GM23338 (cell line): Measurements from ENCODE around the gene SLC30A1. TPM values are rescaled to one million over a fixed set of nuclear protein-coding genes. Genes with fewer than 3 reads are reported as not detected.
A peak's percentile ranks its signal among the peaks of the same experiment; 100 is the strongest.

ENCODE experiments used
- ATAC-seq: fragments of 200-7000 bp; cut with Tn5 transposase; 3 replicates; pipeline ENCODE4 v1.9.1; 2020
- DNase-seq: peaks from one replicate; pipeline ENCODE4 v3.0.0-alpha.2; 2015; ENCODE audit warnings: low spot score
- H2AFZ ChIP-seq: fragments of 200-600 bp; sonication (generic); 2 replicates; pipeline ENCODE4 v1.8.0; 2016; ENCODE audit warnings: antibody characterized with exemption, mild to moderate bottlenecking, moderate library complexity
- H3F3A ChIP-seq: fragments of 200-600 bp; sonication (generic); replicated peaks from 2 replicates; pipeline ENCODE4 v1.8.0; 2017; ENCODE audit warnings: antibody characterized with exemption, mixed run types, low read depth
- H3K27ac ChIP-seq: fragments of 200-600 bp; sonication (generic); 2 replicates; pipeline ENCODE4 v1.6.1; 2016; ENCODE audit warnings: low read depth
- H3K27me3 ChIP-seq: fragments of 200-600 bp; sonication (generic); 2 replicates; pipeline ENCODE4 v1.8.0; 2016; ENCODE audit warnings: mild to moderate bottlenecking, mixed run types, moderate library complexity; ENCODE audit not compliant: insufficient read depth
- H3K36me3 ChIP-seq: fragments of 200-600 bp; sonication (generic); 2 replicates; pipeline ENCODE4 v1.8.0; 2016; ENCODE audit warnings: mild to moderate bottlenecking; ENCODE audit not compliant: insufficient read depth
- H3K4me1 ChIP-seq: fragments of 200-600 bp; sonication (generic); 2 replicates; pipeline ENCODE4 v1.8.0; 2016; ENCODE audit warnings: mild to moderate bottlenecking, moderate library complexity; ENCODE audit not compliant: insufficient read depth
- H3K4me2 ChIP-seq: fragments of 200-600 bp; sonication (generic); 2 replicates; pipeline ENCODE4 v1.7.1; 2017; ENCODE audit warnings: mixed run types
- H3K4me3 ChIP-seq: fragments of 200-600 bp; sonication (generic); 2 replicates; pipeline ENCODE4 v1.6.1; 2016; ENCODE audit warnings: mixed run types
- H3K79me2 ChIP-seq: fragments of 200-600 bp; sonication (generic); replicated peaks from 2 replicates; pipeline ENCODE4 v1.8.0; 2017; ENCODE audit warnings: mild to moderate bottlenecking; ENCODE audit not compliant: insufficient read depth
- H3K9me2 ChIP-seq: fragments of 200-600 bp; sonication (generic); 2 replicates; pipeline ENCODE4 v1.8.0; 2017; ENCODE audit not compliant: insufficient read depth
- H4K20me1 ChIP-seq: fragments of 200-600 bp; sonication (generic); replicated peaks from 2 replicates; pipeline ENCODE4 v1.8.0; 2017; ENCODE audit warnings: mild to moderate bottlenecking; ENCODE audit not compliant: insufficient read depth
- H3K27ac Mint-ChIP-seq: 2 replicates; pipeline ENCODE4 v1.8.0; 2020; ENCODE audit warnings: inconsistent platforms, mild to moderate bottlenecking, moderate library complexity, mixed read lengths
- H3K27me3 Mint-ChIP-seq: 3 replicates; pipeline ENCODE4 v1.8.0; 2022; ENCODE audit warnings: low read depth, mild to moderate bottlenecking, moderate library complexity, mixed read lengths, inconsistent platforms; ENCODE audit not compliant: insufficient read depth, poor library complexity
- H3K36me3 Mint-ChIP-seq: 3 replicates; pipeline ENCODE4 v1.8.0; 2021; ENCODE audit warnings: low read depth, mild to moderate bottlenecking, inconsistent platforms, moderate library complexity, mixed read lengths
- H3K4me1 Mint-ChIP-seq: 3 replicates; pipeline ENCODE4 v1.8.0; 2020; ENCODE audit warnings: mild to moderate bottlenecking, inconsistent platforms, mixed read lengths
- H3K4me3 Mint-ChIP-seq: 3 replicates; pipeline ENCODE4 v1.8.0; 2021; ENCODE audit warnings: moderate library complexity, mild to moderate bottlenecking, inconsistent platforms, mixed read lengths
- H3K9me3 Mint-ChIP-seq: 3 replicates; pipeline ENCODE4 v1.8.0; 2020; ENCODE audit warnings: moderate library complexity, mild to moderate bottlenecking, inconsistent platforms, mixed read lengths
- CREB1 ChIP-seq: fragments of 250-450 bp; sonication (Bioruptor Pico); IDR thresholded peaks from 2 replicates; pipeline ENCODE4 v1.5.0; 2020; ENCODE audit warnings: low read depth, mild to moderate bottlenecking, moderate library complexity
- CTCF ChIP-seq, 2 experiments: fragments of 200-600 bp in 1 of 2; sonication (generic) in 1 of 2; conservative IDR thresholded peaks; 2 replicates each; pipeline versions ENCODE4 v1.5.1 to v1.6.1; 2016 to 2017; ENCODE audit warnings: antibody characterized with exemption in 2 of 2, low read depth in 2 of 2, mild to moderate bottlenecking in 2 of 2, moderate library complexity in 1 of 2
- ETS1 ChIP-seq: IDR thresholded peaks from 2 replicates; pipeline ENCODE4 v1.6.1; 2016; ENCODE audit warnings: antibody characterized with exemption
- EZH2 ChIP-seq: fragments of 200-600 bp; sonication (generic); IDR thresholded peaks from one replicate; pipeline ENCODE4 v1.8.0; 2017; ENCODE audit warnings: antibody characterized with exemption, mild to moderate bottlenecking, low read depth; ENCODE audit not compliant: unreplicated experiment
- EZH2phosphoT487 ChIP-seq: fragments of 200-600 bp; sonication (generic); IDR thresholded peaks from one replicate; pipeline ENCODE4 v1.8.1; 2018; ENCODE audit warnings: antibody characterized with exemption; ENCODE audit not compliant: unreplicated experiment
- JUNB ChIP-seq: IDR thresholded peaks from one replicate; pipeline ENCODE4 v1.6.1; 2016; ENCODE audit warnings: antibody characterized with exemption; ENCODE audit not compliant: unreplicated experiment
- NANOG ChIP-seq: IDR thresholded peaks from 2 replicates; pipeline ENCODE4 v1.6.1; 2016; ENCODE audit warnings: antibody characterized with exemption, borderline replicate concordance
- POLR2AphosphoS5 ChIP-seq: IDR thresholded peaks from 2 replicates; pipeline ENCODE4 v1.6.1; 2016; ENCODE audit warnings: antibody characterized with exemption, low read depth
- REST ChIP-seq: IDR thresholded peaks from one replicate; pipeline ENCODE4 v1.6.1; 2018; ENCODE audit warnings: antibody characterized with exemption; ENCODE audit not compliant: unreplicated experiment
- STAT1 ChIP-seq: IDR thresholded peaks from one replicate; pipeline ENCODE4 v1.6.1; 2016; ENCODE audit warnings: antibody characterized with exemption; ENCODE audit not compliant: unreplicated experiment
- ZNF114 ChIP-seq: fragments of 250-450 bp; sonication (Bioruptor Pico); IDR thresholded peaks from 2 replicates; pipeline ENCODE4 v1.5.0; 2020; ENCODE audit warnings: mild to moderate bottlenecking, moderate library complexity
- ZNF331 ChIP-seq: fragments of 250-450 bp; sonication (Bioruptor Pico); IDR thresholded peaks from 2 replicates; pipeline ENCODE4 v1.5.0; 2020; ENCODE audit warnings: low read depth, mild to moderate bottlenecking, moderate library complexity
- ZNF462 ChIP-seq: fragments of 250-450 bp; sonication (Bioruptor Pico); IDR thresholded peaks from 2 replicates; pipeline ENCODE4 v1.5.0; 2020; ENCODE audit warnings: mild to moderate bottlenecking, moderate library complexity
- polyA plus RNA-seq: library from polyadenylated mRNA; unstranded; fragments of >200 nt; fragmentation: Nextera tagmentation; extraction: Ambion mirVana; gene quantifications from 2 replicates; pipeline ENCODE4 v1.2.1, GENCODE V29; 2016
- total RNA-seq: library from RNA; depleted of rRNA; stranded (reverse); fragments of >200 nt; shearing (Covaris generic); gene quantifications from 2 replicates; pipeline ENCODE4 v1.2.3, GENCODE V29; 2014

SLC30A1 gene
- total and polyA plus RNA-seq, 2 experiments from 2014 or later = 3.3 to 17.7 TPM

- no peaks in the 10 kb centered on the region for H3K9me3 Mint-ChIP-seq
- H3F3A ChIP-seq = no peaks in the 10 kb centered on the region
- H3K79me2 ChIP-seq = no peaks in the 10 kb centered on the region
- H3K4me3 Mint-ChIP-seq = no peak overlapping the region
- ATAC-seq (no peak), DNase-seq (no peak)
- H3K27me3 Mint-ChIP-seq = no peaks in the 10 kb centered on the region
- no peak overlapping the region for H3K4me3 ChIP-seq
- H3K27ac ChIP-seq = no peak overlapping the region
- H3K36me3 Mint-ChIP-seq = no peaks in the 10 kb centered on the region
- H3K27ac Mint-ChIP-seq = no peak overlapping the region
- no peak for TF ChIP-seq JUNB
- TF ChIP-seq NANOG = no peak
- TF ChIP-seq ZNF462 = no peak
- TF ChIP-seq ZNF114 = no peak
- TF ChIP-seq EZH2 = no peak
- TF ChIP-seq ZNF331 (CRISPR knock-in tag) = no peak
- no peak for TF ChIP-seq POLR2AphosphoS5
- no peak for TF ChIP-seq ETS1
- no peak for TF ChIP-seq CREB1 (CRISPR knock-in tag)
- no peak for TF ChIP-seq STAT1
- no peak for TF ChIP-seq REST
- no peak for TF ChIP-seq EZH2phosphoT487
- TF ChIP-seq CTCF (conservative IDR thresholded peaks at IDR 0.05; ENCODE audit: low read depth in 2 of 2) = no peak
- H3K9me2 ChIP-seq = no peaks in the 10 kb centered on the region
- H3K4me2 ChIP-seq = no peak overlapping the region
- H2AFZ ChIP-seq = peak overlapping the region; percentile 47; the same call in 1 of the 2 replicates
- H3K4me1 ChIP-seq = no peaks in the 10 kb centered on the region
- no peaks in the 10 kb centered on the region for H3K4me1 Mint-ChIP-seq
- no peaks in the 10 kb centered on the region for H4K20me1 ChIP-seq
- H3K27me3 ChIP-seq = no peaks in the 10 kb centered on the region
- no peaks in the 10 kb centered on the region for H3K36me3 ChIP-seq
Measured at GRCh38 chr1:211589782-211590721, 11.1 kb upstream of the SLC30A1 start.
